Calu3 (cell line): ENCODE results near the gene C11orf68. TPM values are rescaled to one million over a fixed set of nuclear protein-coding genes. Genes with fewer than 3 reads are reported as not detected.

Experiments used
- BruUV-seq: library from RNA; stranded (reverse); fragments of 400-500 nt; replicated peaks from 2 replicates; lab custom pipeline; 2021; lab: Mats Ljungman, UMichigan
- CTCF ChIA-PET: fragments of 300-600 bp; sonication (Branson Sonifier 250); formaldehyde crosslinking; loops from one replicate; lab custom pipeline; 2022; ENCODE audit warnings: antibody characterized with exemption; lab: Charles Lee
- DNase-seq: peaks from one replicate; pipeline ENCODE4 v3.0.0; 2022
- H3K27ac Mint-ChIP-seq: one replicate; pipeline ENCODE4 v1.8.0; 2022; ENCODE audit warnings: mixed read lengths; ENCODE audit not compliant: unreplicated experiment
- H3K27me3 Mint-ChIP-seq: one replicate; pipeline ENCODE4 v1.8.0; 2022; ENCODE audit warnings: mixed read lengths; ENCODE audit not compliant: unreplicated experiment
- H3K36me3 Mint-ChIP-seq: one replicate; pipeline ENCODE4 v1.8.0; 2022; ENCODE audit warnings: mild to moderate bottlenecking, moderate library complexity, mixed read lengths; ENCODE audit not compliant: insufficient read depth, unreplicated experiment
- H3K4me1 Mint-ChIP-seq: one replicate; pipeline ENCODE4 v1.8.0; 2022; ENCODE audit warnings: mild to moderate bottlenecking, low read depth, mixed read lengths; ENCODE audit not compliant: unreplicated experiment
- H3K4me3 Mint-ChIP-seq: one replicate; pipeline ENCODE4 v1.8.0; 2022; ENCODE audit warnings: mild to moderate bottlenecking, low read depth, moderate library complexity, mixed read lengths; ENCODE audit not compliant: unreplicated experiment
- H3K9me3 Mint-ChIP-seq: one replicate; pipeline ENCODE4 v1.8.0; 2022; ENCODE audit warnings: low read depth, mixed read lengths; ENCODE audit not compliant: unreplicated experiment
- intact Hi-C: fragments of 100-400 bp; cut with micrococcal nuclease; formaldehyde crosslinking; loops from one replicate; pipeline ENCODE4 v1.10.0; 2022; ENCODE audit not compliant: unreplicated experiment
- total RNA-seq: library from RNA; stranded (reverse); gene quantifications from 2 replicates; pipeline ENCODE4 v1.2.3, GENCODE V29; 2022
- TF ChIP-seq, protein P1 (sequence below): fragments of 200-600 bp; IDR thresholded peaks from one replicate; pipeline ENCODE4 v1.8.0; 2022; ENCODE audit warnings: antibody characterized with exemption; ENCODE audit not compliant: unreplicated experiment

The C11orf68 gene
- total RNA-seq, 1 experiment from 2014 or later = 25.9 TPM

GRCh38 chr11:65873318-65874156 lies 45.3 kb downstream of the C11orf68 start:
- Mint-ChIP-seq H3K27ac (no peak overlapping the region), H3K27me3 (peaks cover 29% of the 10 kb centered on the region), H3K4me3 (peak overlapping the region; percentile 80), H3K4me1 (peaks cover 9% of the 10 kb centered on the region), H3K36me3 (peaks cover 30% of the 10 kb centered on the region), H3K9me3 (no peaks in the 10 kb centered on the region)
- TF ChIP-seq, protein P1, sequence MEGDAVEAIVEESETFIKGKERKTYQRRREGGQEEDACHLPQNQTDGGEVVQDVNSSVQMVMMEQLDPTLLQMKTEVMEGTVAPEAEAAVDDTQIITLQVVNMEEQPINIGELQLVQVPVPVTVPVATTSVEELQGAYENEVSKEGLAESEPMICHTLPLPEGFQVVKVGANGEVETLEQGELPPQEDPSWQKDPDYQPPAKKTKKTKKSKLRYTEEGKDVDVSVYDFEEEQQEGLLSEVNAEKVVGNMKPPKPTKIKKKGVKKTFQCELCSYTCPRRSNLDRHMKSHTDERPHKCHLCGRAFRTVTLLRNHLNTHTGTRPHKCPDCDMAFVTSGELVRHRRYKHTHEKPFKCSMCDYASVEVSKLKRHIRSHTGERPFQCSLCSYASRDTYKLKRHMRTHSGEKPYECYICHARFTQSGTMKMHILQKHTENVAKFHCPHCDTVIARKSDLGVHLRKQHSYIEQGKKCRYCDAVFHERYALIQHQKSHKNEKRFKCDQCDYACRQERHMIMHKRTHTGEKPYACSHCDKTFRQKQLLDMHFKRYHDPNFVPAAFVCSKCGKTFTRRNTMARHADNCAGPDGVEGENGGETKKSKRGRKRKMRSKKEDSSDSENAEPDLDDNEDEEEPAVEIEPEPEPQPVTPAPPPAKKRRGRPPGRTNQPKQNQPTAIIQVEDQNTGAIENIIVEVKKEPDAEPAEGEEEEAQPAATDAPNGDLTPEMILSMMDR = no peak
- BruUV-seq = no TSS peak
- intact Hi-C loops = no loop called here
- CTCF ChIA-PET = interaction anchor here (1.0 to 1.2 kb wide), 2 partner anchors 11 to 14 kb away, joined by 3 to 6 read pairs; partner anchors contain the start of gene MUS81
- peak; percentile 97 for DNase-seq

- Mint-ChIP-seq H3K36me3 (peaks cover 29% of the 10 kb centered on the region), H3K4me3 (peak within 1 kb of the TSS; percentile 80), H3K27ac (no peak within 1 kb of the TSS), H3K9me3 (no peaks in the 10 kb centered on the region), H3K27me3 (peaks cover 29% of the 10 kb centered on the region), H3K4me1 (peaks cover 9% of the 10 kb centered on the region)
- TF ChIP-seq, protein P1 = no peak
- intact Hi-C loops = no loop called here
- no TSS peak for BruUV-seq
- CTCF ChIA-PET = interaction anchor here (2.3 kb wide), 1 partner anchor 13 kb away, joined by 12 read pairs; the partner anchor contains the start of gene MUS81
- DNase-seq = no peak
Measured at GRCh38 chr11:65872586-65873317, 46.1 kb downstream of the C11orf68 start, which contains the start of gene EFEMP2. Gene EFEMP2 (minus strand): TSS chr11:65872800. CDS start chr11:65872354, 446 bp downstream.

DNA sequence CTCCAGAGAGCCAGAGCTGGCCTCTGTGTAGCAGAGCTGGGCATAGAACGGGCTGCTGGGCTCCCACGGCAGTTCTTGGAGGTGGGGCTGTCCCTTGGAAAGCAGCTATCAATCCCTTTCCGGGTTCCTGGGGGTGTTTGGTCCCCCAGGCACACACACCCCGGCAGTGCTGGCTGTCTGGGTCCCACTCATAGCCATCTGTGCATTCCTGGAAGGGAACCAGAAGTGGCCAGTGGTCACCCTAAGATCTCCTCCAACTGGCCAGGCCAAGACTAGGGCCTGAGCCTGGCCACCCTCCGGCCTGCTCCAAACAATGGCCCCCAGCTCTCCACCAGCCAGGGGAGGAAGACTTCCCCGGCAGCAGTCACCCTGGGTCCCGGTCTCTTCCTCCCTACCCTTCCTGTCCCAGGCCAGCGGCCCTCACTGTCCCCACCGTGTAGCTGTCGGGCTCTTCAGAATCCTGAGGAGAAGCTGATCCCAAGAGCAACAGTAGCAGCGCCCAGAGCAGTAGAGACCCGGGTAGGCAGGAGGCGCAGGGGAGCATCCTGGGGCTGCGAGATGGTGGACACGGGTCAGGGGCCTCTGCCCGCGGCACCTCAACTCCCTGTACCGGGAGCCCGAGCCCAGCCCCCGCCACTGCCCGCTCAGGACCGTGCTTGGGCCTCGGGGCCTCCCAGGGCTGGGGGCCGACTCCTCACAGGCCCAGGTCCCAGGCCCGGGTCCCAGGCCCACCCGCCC lies 46.9 kb downstream of the C11orf68 start:
- TF ChIP-seq, protein P1 = no peak
- DNase-seq = no peak
- CTCF ChIA-PET = interaction anchor here (1.0 to 2.3 kb wide), 2 partner anchors 12 kb away, joined by 7 to 12 read pairs; partner anchors contain the start of gene MUS81
- no TSS peak for BruUV-seq
- Mint-ChIP-seq H3K36me3 (peaks cover 28% of the 10 kb centered on the region), H3K27ac (no peak overlapping the region), H3K27me3 (peaks cover 29% of the 10 kb centered on the region), H3K4me3 (no peak overlapping the region), H3K4me1 (peaks cover 9% of the 10 kb centered on the region), H3K9me3 (no peaks in the 10 kb centered on the region)
- intact Hi-C loops = no loop called here
